ENCODE data around the gene SLC44A4.
"Not testable (repeated sequence)": the region's sequence is repeated elsewhere in the genome, so short reads cannot be mapped to it uniquely, and the experiment has no call there.

SLC44A4 gene

DNA sequence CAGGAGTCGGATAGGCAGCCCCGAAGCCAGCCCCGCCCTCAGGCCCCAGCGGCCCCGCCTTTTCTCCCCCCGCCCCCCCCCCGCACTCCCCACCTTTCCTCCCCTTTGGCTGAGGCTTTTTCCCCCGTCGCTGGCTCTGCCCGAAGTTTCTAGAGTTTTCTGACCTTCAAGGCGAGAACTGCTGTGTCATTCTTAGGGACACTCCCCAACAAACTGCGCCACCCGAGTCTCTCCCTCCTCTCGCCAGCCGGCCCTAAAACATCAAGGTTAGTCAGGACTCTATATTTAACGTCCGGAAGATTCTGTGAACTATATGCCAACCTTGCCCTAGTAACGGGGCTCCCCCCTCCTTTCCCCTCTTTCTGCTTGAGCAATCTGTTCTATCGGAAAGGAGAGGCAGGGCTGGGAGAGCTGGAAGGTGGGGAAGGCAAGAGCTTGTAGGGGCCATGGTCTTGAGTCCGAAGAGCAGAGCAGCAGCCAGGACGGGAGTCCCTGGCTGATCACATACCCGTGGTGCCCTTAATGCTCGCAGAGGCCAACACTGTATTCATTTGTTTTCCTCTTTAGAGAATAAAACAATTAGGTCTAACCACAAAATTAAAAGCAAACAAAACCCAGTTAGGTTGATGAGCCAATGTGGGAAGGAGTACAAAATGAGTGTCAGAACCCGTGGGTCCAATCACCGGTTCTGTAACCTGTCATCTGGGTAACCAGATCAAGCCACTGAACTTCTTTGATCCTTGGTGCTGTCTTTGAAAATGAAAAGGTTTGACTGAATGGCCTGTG, 56.6 kb downstream of the SLC44A4 start:
- no peak for TF ChIP-seq CTCF (IDR thresholded peaks at IDR 0.05; ENCODE audit: low read depth, low read length)
- peak overlapping the region; percentile 54 to 57 for H3K4me3 ChIP-seq (replicated peaks in 1 of 2; ENCODE audit: low read depth in 2 of 2, low read length in 2 of 2)
- peak; percentile 91 for DNase-seq (ENCODE audit: low read depth in 2 of 2)

DNA sequence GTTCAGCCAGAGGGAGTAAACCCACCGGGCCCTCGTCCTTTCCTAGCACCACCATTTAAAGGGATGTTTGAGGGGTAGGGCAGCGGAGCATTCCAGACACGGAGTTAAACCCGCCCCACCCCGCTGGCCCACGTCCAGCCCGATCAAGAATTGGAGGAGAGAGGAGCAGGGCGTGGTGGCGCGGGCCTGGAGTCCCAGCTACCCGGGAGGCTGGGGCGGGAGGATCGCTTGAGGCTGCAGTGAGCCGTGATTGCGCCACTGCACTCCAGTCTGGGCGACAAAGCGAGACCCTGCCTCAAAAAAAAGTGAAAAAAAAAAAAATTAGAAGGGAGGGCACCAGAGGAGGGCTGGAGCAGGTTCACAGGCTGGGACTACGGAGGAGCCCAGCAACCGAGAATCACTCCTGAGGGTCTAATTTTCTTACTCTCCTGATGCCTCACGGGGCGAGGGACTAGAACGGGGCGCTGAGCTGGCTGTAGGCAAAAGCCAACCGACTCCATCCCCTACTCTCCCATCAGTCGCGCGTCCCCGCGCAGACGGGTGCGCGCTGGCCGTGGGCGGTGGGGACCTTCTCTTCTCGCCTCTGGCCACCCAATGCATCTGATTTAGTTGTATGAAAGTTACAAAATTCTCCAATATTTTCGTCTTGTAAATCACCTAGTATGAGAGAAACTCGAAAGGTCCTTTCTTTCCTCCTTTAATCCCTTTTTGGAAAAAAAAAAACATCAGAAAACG, 57.3 kb downstream of the SLC44A4 start:
- peak; percentile 36 to 49 for DNase-seq (ENCODE audit: low read depth in 2 of 2)
- no peak for TF ChIP-seq CTCF (IDR thresholded peaks at IDR 0.05; ENCODE audit: low read depth, low read length)
- H3K4me3 ChIP-seq (replicated peaks in 1 of 2; ENCODE audit: low read depth in 2 of 2, low read length in 2 of 2): peak overlapping the region; percentile 54 to 57

DNA sequence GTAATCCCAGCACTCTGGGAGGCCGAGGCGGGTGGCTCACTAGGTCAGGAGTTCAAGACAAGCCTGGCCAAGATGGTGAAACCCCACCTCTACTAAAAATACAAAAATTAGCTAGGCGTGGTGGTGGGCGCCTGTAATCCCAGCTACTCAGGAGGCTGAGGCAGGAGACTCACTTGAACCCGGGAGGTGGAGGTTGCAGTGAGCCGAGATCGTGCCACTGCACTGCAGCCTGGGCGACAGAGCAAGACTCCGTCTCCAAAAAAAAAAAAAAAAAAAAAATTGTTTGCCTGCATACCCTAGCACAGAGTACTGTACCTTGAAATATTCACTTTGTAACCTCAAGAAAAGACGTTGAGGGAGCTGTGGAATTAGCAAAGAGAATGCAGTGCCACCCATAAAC, 58.4 kb downstream of the SLC44A4 start:
- DNase-seq (ENCODE audit: low read depth in 2 of 2); H3K4me3 ChIP-seq (replicated peaks in 1 of 2; ENCODE audit: low read depth in 2 of 2, low read length in 2 of 2): not testable (repeated sequence)

DNA sequence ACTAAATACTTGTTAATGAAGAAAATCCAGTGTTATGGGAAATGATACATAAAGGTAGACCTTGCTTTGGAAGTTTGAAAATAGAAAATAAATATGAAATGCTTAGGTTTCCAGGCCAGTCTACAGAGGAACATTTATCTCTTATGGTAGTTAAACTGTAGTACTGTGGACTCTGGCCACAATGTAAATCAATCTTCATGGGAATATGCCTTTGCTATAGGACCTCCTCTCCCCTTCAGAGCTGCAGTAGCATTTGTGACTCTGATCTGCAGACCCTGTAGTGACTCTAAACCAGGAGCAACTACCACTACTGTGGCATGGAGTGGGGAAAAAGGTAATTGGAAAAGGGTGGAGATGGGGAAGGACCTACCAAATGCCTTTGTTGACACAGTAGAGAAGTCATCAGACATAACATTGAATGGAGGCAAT, 58.9 kb downstream of the SLC44A4 start:
- TF ChIP-seq CTCF (IDR thresholded peaks at IDR 0.05; ENCODE audit: low read depth, low read length): no peak
- DNase-seq (ENCODE audit: low read depth in 2 of 2): no peak
- H3K4me3 ChIP-seq (replicated peaks in 1 of 2; ENCODE audit: low read depth in 2 of 2, low read length in 2 of 2): no peak overlapping the region

- DNase-seq (ENCODE audit: low read depth in 2 of 2): not testable (repeated sequence)
- H3K4me3 ChIP-seq (replicated peaks in 1 of 2; ENCODE audit: low read depth in 2 of 2, low read length in 2 of 2): peak overlapping the region; percentile 0 to 47
These were observed 60.8 kb downstream of the SLC44A4 start for GRCh38 chr6:31817929-31818511.

DNA sequence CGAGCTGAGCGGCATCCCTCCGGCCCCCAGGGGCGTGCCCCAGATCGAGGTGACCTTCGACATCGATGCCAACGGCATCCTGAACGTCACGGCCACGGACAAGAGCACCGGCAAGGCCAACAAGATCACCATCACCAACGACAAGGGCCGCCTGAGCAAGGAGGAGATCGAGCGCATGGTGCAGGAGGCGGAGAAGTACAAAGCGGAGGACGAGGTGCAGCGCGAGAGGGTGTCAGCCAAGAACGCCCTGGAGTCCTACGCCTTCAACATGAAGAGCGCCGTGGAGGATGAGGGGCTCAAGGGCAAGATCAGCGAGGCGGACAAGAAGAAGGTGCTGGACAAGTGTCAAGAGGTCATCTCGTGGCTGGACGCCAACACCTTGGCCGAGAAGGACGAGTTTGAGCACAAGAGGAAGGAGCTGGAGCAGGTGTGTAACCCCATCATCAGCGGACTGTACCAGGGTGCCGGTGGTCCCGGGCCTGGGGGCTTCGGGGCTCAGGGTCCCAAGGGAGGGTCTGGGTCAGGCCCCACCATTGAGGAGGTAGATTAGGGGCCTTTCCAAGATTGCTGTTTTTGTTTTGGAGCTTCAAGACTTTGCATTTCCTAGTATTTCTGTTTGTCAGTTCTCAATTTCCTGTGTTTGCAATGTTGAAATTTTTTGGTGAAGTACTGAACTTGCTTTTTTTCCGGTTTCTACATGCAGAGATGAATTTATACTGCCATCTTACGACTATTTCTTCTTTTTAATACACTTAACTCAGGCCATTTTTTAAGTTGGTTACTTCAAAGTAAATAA, 61.5 kb downstream of the SLC44A4 start:
- peak; percentile 41 to 43 for DNase-seq (ENCODE audit: low read depth in 2 of 2)
- peak overlapping the region; percentile 47 for H3K4me3 ChIP-seq (replicated peaks in 1 of 2; ENCODE audit: low read depth in 2 of 2, low read length in 2 of 2)

DNA sequence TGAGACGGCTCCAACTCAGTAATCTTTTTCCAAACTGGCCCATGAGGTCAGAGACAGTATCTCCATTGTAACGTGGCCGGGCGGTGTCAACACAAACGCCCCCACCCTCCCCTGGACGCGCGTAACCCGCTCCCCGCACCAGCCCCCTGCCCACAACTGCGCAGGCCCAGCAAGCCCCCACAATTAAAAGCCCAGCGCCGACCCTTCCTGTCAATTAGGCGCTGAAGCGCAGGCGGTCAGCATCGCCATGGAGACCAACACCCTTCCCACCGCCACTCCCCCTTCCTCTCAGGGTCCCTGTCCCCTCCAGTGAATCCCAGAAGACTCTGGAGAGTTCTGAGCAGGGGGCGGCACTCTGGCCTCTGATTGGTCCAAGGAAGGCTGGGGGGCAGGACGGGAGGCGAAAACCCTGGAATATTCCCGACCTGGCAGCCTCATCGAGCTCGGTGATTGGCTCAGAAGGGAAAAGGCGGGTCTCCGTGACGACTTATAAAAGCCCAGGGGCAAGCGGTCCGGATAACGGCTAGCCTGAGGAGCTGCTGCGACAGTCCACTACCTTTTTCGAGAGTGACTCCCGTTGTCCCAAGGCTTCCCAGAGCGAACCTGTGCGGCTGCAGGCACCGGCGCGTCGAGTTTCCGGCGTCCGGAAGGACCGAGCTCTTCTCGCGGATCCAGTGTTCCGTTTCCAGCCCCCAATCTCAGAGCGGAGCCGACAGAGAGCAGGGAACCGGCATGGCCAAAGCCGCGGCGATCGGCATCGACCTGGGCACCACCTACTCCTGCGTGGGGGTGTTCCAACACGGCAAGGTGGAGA, 63.6 kb downstream of the SLC44A4 start, which contains the start of the genes HSPA1A and HSPA1L:
TSS of gene HSPA1A (plus strand) at position 519 of the 814 bp plus-strand sequence. CDS start at position 733, 214 bp downstream.
TSS of gene HSPA1L (minus strand) at position 259 of the 814 bp plus-strand sequence. CDS start 3,311 bp downstream, outside the sequence.
- DNase-seq (ENCODE audit: low read depth in 2 of 2): peak; percentile 96
- peak within 1 kb of the TSS; percentile 66 to 74 for H3K4me3 ChIP-seq (replicated peaks in 1 of 2; ENCODE audit: low read depth in 2 of 2, low read length in 2 of 2)
- no peak for TF ChIP-seq CTCF (IDR thresholded peaks at IDR 0.05; ENCODE audit: low read depth, low read length)

Measured in cardiac fibroblast (primary cell).